Measurements from ENCODE around the gene POLN.

POLN gene

DNA sequence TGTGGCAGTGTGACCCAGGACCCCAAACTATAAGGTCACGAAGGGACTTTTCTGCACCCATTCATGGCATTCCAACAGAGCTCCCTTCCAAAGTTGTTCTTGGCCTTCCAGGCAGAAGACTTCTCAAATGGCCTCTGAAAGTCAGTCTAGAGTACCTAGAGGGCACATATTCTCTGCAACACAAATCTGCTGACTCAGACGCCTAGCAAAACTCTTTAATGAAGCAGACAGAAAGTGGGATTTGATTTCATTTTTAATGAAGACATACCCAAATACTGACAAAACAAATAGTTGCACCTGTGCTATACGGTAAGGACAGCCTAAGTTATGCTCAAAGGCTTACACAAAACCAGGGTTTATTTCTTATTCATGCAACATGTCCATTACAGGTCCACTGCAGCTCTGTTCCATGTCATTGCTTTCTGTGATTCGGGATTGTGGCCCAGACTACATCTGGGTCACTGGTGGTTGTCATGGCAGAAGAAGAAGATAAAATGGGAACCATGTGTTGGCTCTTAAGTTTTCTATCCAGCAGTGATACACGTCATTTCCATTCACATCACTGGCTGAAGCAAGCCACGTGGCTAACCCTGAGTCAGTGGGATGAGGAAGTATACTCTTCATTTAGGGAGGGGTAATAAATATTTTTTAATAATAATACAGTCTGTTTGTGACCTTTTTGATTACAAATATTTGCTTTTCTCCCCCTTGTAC is 125.1 kb downstream of the POLN start:
- no peak for DNase-seq (ENCODE audit: low read depth in 2 of 2)

DNA sequence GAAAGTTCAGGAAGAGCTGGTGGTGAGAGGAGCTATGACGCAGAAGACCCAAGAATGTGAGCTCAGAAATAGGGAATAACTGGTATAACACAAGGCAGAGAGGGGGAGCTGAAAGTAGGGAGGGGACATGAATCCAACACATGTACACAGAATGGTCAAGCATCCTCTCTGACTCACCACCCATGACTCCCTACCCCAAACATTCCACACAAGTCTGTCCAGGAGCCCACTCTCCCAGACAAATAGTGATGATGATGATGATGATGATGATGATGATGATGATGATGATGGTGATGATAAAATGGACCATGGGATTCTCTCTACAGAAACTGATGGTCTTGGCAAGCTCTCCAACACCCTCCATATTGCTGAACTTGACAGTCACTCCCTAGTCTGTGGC is 136.4 kb downstream of the POLN start:
- DNase-seq (ENCODE audit: low read depth in 2 of 2): no peak

DNA sequence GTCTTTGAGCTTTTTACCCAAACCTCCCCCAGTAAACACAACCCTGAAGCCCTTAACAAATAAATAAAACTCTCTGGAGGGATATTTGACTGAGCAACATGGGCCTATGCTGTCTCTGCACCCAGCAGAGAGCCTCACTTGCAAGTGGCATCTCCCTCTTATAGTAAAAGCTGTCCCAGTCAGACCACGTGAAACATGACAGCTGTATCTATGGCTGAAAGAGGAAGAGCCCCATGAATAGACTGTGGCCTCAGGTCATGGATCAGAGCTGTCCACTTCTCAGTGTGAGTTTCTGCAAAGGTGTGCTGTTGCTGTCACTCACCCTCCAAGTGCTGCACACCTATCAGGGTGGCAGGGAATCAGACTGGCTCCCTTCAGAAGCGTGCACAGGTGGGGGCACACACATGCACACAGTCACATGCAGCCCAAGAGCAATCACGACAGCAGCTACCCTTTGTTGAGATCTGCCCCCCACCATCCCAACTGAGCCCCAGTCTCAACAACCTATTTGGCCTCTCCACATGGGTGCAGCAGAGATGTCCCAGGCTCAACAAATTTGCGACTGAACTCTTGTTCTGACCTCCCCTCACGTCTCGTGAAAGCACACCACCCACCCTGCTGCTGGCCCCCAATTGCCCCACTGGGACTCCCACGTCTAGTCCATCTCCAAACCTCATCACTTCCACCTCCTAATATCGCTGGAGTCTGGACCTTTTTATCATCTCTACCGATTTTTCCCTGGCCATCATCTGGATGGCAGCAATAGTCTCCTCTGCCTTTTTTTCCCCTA is 137.2 kb downstream of the POLN start:
- no peak for DNase-seq (ENCODE audit: low read depth in 2 of 2)

DNA sequence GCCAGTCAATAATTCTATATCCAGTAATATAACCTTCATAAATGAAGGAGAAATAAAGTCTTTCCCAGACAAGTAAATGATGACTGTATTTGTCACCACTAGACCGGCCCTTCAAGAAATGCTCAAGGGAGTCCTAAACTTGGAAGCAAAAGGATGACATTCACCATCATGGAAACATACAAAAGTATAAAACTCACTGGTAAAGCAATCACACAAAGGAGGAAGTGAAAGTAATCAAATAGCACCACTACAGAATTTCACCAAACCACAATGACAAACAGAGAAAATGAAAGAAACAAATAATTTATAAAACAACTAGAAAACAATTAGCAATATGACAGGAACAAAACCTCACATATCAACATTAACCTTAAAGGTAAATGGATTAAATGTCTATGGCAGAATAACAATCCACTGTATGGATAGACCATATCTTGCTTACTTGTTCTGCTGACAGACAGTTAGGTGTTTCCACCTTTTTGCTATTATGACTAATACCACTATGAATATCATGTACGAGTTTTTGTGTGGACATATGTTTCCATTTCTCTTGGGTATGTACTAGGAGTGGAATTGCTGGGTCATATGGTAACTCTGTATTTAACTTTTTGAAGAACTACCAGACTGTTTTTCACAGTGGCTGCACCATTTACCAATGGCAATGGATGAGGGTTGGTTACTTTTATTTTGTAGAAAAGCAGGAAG is 137.9 kb downstream of the POLN start:
- no peak for DNase-seq (ENCODE audit: low read depth in 2 of 2)

DNA sequence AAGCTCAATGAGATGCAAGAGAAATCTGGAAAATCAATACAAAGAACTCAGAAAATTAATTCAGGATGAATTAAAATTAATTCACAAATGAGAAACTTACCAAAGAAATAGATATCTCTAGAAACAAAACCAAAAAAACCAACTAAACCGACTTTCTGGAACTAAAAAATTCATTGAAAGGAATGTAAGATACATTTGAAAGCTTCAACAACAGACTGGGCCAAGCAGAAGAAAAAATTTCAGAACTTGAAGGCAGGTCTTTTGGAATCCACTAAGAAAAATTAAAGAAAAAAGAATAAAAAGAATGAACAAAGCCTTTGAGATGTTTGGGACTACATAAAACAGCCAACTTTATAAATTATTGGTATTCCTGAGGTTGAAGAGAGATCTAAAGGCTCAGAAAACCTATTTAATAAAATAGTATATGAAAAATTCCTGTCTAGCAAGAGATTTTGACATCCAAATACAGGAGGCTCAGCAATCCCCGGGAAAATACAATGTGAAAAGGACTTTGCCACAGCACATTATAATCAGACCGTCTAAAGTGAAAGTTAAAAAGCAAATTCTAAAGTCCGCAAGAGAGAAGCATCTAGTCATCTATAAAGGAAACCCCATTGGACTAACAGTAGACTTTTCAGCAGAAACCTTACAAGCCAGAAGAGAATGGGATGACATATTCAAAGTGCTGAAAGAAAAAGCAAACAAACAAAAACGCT is 138.6 kb downstream of the POLN start:
- DNase-seq (ENCODE audit: low read depth in 2 of 2): no peak

DNA sequence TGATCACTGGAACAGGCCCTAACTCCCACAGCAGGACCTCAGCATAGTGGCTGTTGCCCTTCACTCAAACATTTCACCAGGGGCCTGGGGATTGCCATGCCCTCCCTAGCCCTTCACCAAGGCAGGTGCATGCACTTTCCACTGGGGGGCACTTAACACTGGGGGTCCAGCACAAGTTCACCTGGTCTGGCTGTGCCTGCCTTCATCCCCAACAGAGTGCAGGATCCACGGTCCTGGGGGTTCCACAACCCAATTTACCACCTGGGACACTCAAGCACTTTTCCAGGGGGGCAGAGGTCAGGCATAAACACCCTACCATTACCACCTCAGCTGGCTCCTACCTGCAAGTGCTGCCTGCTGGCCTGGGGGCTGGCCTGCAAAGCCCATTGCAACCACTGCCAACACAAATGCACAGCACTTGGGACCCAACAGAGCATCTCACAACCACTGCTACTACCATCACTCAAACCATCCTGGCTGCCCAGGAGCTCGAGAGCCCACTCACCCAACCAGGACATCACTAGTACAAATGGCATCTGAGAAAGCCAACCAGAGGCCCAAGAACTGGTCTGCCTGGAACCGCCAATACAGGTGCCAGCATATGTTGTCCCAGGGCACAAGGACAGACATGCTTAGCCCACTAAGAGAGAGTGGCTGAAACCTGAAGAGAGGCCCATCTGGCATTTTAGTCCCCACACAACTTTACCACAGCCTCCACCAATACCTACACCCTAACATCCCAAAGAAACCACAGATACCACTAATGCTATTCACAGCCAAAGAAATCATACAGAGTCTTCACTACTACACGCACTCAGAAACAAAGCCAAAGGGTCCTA is 139.7 kb downstream of the POLN start:
- DNase-seq (ENCODE audit: low read depth in 2 of 2): no peak

DNA sequence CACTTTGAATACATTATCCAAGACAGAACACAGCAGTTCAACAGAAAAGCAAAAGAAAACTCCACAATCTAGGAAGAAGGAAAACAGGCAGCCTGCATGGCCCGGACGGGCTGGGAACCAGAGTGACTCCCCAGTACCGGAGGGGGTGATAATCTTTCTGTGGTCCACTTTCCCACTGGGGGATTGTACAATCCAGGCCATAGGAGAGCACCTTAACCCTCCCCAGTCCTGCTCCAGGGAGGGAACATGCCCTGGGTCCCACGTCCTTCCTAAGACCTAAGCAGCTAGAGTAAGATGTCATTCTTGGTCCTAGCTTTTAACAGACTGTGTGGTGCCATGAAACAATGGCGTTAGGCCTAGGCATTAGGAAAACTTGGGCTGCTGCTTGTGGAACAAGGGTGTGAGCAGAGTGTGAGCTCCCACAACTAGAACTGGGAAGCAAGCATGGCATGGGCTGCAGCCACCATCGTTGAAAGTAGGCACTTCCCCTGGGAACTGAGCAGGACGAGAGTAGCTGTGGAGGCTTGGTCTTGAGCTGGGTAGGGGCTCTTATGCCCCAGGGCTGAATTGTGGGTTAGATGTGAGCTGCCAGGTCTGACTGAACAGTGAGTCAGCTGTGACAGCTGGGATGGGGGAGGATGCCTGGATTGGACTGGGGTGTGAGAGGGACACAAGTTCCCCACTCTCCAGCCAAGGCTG is 140.4 kb downstream of the POLN start:
- DNase-seq (ENCODE audit: low read depth in 2 of 2): no peak

DNA sequence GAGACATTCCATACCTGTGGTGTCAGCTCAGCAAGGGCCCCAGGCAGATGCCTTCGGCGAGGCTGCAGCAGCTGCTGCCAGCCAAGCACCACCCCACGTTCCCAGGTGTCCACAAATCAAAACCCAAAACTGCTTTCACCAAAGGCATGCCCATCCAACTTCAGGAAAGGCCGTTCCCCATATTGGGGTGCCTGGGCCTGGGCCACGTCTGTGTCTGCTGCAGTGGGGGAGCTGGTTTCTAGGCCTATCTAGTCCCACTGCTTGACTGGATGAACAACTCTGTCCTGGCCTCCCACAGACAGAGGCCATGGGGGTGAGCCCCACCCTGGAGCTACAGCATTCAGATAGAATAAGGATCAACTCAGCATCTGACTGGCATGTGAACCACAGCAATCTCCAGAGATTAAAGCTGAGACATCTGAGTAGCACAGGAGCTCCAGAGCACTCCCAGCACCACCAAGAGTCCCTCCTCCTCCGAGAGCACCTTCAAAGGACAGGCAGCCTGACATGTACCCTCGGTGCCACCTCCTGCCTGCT is 145.8 kb downstream of the POLN start:
- no peak for DNase-seq (ENCODE audit: low read depth in 2 of 2)

DNA sequence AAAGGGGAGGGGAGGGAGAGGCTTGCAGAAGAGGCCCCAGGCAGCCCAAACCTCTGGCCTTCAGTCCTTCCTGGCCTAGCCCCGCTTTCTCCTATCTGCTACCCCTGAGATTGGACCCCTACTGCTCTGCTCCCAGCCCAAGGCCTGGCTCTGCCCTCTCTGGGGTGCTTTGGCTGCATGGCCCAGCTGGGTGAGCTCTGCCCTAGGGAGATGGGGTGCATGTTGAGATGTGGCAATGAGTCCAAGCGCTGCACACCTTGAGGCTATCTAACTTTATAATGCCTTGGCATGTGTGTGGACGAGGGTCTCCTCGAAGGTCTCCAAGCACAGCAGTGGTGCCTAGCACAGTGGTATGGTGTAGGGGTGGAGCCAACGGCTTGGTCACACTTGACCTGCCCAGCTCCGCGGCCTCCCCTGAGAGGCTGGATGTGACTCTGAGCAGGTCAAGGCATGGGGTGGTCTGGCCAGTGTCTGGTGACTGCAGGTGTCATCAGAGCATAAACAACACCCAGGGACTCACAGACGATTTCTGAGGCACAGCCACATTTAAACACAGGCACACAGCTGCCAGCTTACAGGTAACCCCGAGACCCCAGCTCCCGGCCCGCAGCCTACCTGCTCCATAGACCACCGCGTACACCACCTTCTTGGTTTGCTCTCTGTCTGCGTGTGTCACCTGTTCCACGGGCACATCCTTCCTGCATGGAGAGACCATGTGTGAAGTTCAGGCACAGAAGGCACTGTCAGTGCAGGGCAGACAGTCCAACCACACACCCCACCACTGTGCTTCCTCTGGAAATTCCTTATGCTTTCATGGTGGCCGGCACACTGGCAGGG is 146.5 kb downstream of the POLN start:
- no peak for DNase-seq (ENCODE audit: low read depth in 2 of 2)

DNA sequence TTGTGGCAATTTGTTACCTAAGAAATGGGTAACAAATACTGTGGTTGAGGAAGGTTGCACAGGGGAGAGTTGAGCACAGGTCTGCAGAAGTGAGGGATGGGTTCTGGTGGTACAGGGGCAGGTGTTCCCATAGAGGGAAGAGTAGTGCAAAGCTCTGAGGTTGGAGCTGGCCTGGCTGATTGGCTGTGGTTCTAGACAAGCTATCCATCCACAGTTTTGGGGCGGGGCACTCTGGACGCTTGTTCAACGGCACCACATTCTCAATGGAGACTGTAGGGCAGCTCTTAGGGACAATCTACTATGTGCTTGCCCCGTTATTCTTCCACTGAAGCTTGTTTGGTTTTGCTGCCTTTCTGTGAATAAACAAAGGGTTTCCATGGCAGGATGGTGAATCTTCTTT is 147.4 kb downstream of the POLN start:
- DNase-seq (ENCODE audit: low read depth in 2 of 2): no peak

DNA sequence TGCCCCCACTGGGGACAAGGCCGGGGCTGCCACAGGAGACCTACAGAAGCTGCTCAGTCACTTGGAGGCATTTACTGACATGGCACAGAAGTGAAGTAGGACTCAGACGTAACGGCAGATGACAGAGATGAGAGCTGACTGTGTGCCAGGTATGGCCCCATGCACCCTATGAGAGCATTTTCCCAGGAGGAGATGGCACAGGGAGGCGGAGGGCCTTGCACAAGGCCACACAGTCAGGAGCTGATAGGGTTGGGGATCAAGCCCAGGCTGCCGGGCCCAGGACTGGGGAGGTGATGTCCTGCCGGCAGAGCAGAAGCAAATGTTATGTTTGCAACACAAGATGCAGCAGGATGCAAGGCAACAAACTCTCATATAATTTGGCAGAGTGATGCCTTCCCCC is 148.7 kb downstream of the POLN start:
- DNase-seq (ENCODE audit: low read depth in 2 of 2): no peak

DNA sequence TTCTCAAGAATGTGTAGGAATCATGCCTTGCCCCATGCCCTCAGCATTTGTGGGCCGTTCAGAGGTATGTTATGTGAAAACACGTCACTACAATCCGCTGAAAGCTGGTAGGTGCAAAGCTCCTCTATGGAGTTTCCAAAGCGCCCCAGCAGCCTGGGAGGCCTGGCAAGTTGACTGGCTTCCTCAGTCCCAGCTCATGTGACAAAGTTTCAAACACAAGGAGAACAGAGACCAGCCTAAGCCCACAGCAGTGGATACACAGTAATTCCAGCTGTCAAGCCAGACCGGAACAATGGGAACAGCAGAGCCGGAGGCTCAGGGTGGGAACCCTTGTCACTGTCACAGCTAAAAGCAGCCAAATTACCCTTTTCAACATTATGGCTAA is 149.3 kb downstream of the POLN start:
- no peak for DNase-seq (ENCODE audit: low read depth in 2 of 2)

DNA sequence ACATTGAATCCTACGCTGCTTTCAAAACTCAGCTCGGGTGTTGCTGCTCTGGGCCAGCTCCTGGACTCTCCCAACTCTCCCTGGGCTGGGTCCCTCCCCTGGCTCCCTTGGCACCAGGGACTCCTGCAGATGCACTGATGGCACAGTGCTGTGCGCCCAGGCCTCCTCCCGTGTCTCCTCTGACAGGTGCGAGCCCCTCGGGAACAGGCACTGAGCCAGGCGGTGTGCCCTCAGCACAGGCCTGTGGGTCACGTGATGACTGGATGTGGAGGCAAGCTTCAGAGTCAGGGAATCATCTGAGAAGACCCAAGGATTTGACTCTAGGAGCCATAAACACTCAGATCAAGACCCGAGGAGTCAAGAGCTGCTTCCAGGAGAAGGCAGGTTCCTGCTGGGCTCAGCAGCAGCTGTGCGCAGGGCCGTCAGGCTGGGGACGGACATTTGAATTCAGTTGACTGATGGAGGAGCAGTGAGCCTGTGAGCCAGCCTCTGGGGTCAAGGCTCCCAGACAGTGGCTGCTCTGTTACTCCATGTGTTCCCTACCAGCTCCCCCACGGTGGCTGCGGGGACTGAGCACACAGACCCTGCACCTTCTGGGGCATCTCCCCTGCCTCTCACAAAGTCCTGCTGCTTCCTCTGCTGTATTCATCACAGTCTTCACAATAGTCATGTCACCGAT is 149.8 kb downstream of the POLN start:
- no peak for DNase-seq (ENCODE audit: low read depth in 2 of 2)

DNA sequence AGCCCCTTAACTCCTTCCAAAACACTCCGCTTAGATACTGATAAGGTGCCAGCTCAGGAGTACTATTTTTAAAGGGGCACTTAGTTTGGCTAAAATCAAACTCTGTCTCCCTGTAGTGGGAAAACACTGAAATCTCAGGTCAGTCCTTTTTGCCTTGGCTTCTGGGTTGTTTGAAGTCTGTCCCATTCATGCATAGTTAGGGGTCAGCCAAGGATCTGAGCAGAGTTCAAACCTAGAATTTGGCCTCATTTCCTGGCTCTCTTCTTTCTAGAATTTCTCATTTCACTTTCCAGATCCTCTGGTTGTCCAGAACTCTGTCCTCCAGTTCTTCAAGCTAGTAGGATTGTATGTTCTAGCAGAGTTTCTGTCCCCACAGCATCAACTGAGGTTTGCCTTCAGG is 151.3 kb downstream of the POLN start:
- DNase-seq (ENCODE audit: low read depth in 2 of 2): no peak

DNA sequence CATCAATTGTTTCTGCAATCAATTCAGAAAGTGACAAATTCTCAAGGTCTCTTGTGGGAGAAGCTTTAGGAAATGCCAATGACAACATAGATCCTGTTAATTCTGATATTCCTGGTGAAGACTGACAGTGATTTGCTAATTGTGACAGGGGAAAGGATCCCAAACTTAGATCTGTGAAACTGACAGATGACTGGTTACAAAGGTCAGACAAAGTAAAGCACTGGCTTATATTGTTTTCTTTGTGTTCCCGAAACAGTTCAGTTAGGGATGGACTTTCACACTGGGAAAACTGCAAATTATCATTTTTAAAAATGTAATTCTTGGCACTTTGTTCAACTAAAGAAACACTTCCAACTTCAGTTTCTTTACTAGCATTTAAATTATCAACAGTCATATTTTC is 152.7 kb downstream of the POLN start:
- DNase-seq (ENCODE audit: low read depth in 2 of 2): no peak

DNA sequence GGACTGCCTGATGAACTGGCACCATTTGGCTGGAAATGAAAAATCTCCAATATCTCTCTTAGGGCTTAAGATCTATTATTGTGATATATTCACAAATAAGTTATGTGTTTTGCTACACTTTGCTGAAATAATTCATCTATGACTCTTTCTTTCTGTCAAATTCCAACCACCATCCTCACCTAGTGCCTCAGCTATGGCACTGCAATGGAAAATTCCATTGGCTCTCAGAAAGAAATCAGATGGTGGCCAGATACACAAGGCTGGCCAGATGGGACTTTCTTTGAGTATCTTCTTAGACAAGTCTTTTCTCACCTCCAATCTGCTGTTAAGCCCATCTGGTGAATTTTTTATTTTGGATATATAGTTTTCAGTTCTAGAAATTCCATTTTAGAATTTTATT is 154.8 kb downstream of the POLN start:
- DNase-seq (ENCODE audit: low read depth in 2 of 2): no peak

DNA sequence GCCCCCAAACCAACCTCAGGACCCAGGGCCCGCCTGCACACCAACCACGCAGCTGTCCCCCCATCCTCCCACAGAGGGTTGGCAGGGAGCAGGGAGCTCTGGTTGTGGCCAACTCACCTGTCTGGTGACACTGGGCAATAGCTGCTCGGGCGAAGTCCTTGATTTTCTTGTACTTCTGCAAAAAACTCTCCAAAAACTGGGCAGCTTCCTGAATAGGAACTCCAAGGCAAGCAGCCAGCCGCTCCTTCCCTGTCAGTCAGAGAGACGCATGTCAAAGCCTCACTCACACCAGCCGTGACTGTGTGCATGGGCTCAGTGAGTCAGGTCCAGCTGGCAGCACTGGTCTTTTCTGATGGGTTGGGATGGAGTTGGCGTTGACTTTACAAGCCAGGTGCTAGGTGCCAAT is 156.4 kb downstream of the POLN start:
- DNase-seq (ENCODE audit: low read depth in 2 of 2): no peak

DNA sequence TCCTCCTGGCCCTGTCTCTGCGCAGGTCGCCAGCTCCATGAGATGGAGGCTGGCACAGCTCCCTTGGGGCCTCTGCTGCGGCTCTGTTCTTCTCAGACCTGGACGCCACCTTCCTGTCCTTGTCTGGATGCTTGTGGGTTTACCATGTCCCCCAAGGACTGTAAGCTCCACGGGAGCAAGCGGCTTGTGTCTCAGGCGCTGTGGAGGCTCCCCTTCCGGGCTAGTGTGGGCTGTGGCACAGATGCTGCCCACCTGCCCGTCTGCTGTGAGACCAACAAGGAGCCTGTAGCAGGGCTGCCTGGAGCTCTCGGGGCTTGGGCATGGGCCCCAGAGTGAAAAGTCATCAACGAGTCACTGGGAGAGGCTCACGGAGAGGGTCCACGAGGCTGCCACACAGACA is 157.6 kb downstream of the POLN start:
- DNase-seq (ENCODE audit: low read depth in 2 of 2): no peak

DNA sequence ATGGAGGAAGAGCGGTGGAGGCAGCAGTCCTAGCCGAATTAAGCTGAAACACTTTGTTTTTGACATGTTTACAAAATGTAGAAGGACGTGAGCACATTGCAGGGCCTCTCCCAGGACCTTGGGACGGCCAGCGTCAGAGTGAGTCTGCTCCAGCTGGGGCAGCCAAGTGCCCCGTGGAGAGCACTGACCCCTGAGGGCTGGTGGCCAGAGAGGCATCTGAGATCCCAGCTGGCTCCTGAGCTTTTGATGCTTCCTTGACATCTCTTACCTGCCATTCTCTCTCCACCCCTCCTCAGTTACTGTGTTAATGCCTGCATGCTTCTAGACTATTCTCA is 158.1 kb downstream of the POLN start:
- DNase-seq (ENCODE audit: low read depth in 2 of 2): no peak
